Thyroid gland (tissue), 4 donors: Measurements from ENCODE around the gene MRPL2.

Experiments used
- CTCF ChIP-seq, 6 experiments: fragments of 200-600 bp in 3 of 6; fragments of 450-650 bp in 3 of 6; sonication (generic) in 3 of 6; IDR thresholded peaks; one replicate each; pipeline ENCODE4 v1.5.1; 2016 to 2019; ENCODE audit warnings: antibody characterized with exemption in 6 of 6, mild to moderate bottlenecking in 2 of 6, inconsistent platforms in 1 of 6, moderate library complexity in 1 of 6
- POLR2A ChIP-seq, 2 donors: fragments of 450-650 bp; IDR thresholded peaks; one replicate each; pipeline ENCODE4 v1.6.1; 2017; ENCODE audit warnings: antibody characterized with exemption in 2 of 2, mild to moderate bottlenecking in 2 of 2, moderate library complexity in 1 of 2

- no peak for TF ChIP-seq CTCF (IDR thresholded peaks at IDR 0.05)
- no peak for TF ChIP-seq POLR2A (IDR thresholded peaks at IDR 0.05)
Observed at GRCh38 chr6:43078691-43079090, 19.5 kb upstream of the MRPL2 start.
